EH (cell line): ENCODE data around the gene AUTS2.
"Not testable (repeated sequence)": the region's sequence is repeated elsewhere in the genome, so short reads cannot be mapped to it uniquely, and the experiment has no call there.

Experiments used
- DNase-seq: peaks from one replicate; pipeline ENCODE4 v3.0.0-alpha.2; 2015; ENCODE audit warnings: low read depth

Gene AUTS2

GRCh38 chr7:70631718-70632117 lies 1033.4 kb downstream of the AUTS2 start:
- DNase-seq = no peak

GRCh38 chr7:70632400-70632799 lies 1034.1 kb downstream of the AUTS2 start:
- DNase-seq = no peak

DNA sequence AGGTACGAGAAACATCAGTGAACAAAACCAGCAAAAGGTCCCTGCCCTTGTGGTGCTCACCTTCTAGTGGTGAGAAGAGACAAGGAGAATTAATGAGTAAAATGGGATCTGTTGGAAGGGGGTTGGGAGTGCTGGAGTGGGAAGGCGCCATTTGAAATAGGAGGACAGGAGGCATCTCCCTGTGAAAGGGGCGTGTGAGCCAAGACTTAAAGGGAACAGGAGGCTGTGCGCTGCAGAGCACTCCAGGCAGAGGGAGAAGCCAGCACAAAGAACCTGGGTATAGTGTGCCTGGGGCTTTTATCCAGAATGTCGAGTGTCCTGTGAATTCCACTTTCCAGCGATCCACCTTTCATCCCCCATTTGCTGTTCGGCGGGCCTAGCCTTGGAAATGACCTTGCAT lies 1035.8 kb downstream of the AUTS2 start:
- no peak for DNase-seq

DNA sequence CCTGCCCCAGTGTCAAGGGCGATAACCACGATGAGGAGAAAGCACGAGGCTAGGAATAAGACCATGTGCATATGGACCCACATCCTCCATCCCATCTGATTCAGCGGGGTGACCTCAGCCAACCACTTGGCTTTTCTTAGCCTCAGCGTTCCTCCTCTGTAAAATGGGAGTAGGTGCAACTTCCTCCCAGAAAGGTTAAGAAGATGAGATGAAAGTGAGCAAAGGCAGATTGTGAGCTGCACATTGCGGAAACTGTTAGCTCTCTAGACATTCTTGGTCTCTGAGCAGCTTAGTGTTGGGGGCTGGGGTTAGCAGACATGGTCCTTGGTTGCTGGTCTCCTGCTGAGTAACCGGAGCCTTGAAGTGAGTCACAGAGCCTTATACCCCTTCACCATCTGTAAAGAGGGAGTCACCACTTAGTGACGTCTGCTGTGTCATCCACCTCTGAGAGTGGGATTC lies 1036.4 kb downstream of the AUTS2 start:
- DNase-seq = peak; percentile 96

- no peak for DNase-seq
Measured at GRCh38 chr7:70635633-70636032, 1037.4 kb downstream of the AUTS2 start.

DNA sequence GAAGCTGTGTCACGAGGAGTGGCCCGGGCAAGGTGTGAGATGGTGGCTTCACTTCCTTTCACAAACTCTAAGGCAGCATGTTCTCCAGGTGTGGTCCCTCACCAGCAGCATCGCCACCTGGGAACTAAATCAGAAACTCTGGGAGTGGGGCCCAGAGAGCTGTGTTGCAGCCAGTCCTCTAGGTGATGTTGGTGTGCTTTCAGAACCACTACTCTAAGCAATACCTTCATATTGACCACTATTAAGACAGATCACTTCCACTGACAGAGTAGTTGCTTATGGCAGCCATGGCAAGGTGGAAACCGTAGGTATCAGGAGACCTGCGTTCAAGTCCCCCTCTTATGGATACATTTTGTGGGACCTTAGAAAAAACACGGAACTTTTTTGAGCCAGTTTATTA lies 1037.9 kb downstream of the AUTS2 start:
- no peak for DNase-seq

- DNase-seq = no peak
Measured at GRCh38 chr7:70637726-70638125, 1039.5 kb downstream of the AUTS2 start.

GRCh38 chr7:70638158-70639107 lies 1040.2 kb downstream of the AUTS2 start:
- DNase-seq = peak; percentile 20

GRCh38 chr7:70640266-70640833 lies 1042.1 kb downstream of the AUTS2 start:
- peak; percentile 84 for DNase-seq

DNA sequence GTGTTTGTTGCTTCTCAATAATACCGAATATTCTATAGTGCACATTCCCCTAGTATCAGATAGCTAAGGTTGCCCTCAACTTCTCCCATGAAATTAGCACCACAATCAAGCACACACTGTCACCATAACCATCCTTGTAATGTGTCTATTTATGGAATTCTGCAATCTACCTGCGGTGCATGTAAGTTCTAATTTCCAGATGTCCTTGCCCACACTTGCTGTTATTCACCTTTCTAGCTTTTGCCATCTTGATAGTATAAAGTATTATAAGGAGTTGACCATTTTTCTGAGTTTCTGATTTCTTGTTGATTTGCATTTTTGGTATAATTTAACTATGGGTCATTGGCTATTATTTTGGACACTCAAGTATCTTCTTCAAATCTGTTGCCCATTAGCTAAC lies 1043.6 kb downstream of the AUTS2 start:
- no peak for DNase-seq

- DNase-seq = no peak
Measured at GRCh38 chr7:70645279-70645678, 1047.0 kb downstream of the AUTS2 start.

- DNase-seq = no peak
Measured at GRCh38 chr7:70645876-70646351, 1047.6 kb downstream of the AUTS2 start.

- no peak for DNase-seq
Measured at GRCh38 chr7:70646536-70647248, 1048.4 kb downstream of the AUTS2 start.

DNA sequence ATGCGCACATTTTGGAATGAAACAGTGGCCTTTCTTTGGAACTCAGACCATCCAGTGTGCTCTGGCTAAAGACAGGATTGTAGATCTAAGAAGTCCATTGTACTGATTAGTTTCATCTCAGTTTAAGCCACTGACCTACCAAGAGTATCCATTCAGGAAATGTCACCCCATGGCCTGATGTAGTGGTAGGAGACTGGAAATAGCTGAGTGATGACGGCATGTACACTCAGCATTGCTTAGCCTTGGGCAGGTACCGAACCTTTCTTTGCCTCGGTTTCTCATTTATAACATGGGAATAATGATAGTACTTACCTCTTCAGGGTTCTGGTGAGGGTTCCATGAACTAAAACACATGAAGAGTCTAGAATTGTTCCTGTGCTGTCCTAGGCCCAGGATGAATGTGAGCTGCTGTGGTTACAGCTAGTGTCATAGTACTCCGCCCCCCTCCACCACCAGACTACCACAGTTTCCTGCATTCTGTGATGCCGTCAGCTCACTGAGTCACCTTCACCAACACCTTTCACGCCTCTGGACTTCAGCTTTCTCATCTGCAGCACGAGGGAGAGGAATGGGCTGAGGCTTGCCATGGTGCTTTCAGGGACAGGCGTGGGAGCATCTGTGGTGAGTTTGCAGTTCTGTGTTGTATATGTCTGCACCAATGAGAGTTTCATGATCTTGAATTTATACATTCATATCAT lies 1049.7 kb downstream of the AUTS2 start:
- peak; percentile 72 for DNase-seq

DNA sequence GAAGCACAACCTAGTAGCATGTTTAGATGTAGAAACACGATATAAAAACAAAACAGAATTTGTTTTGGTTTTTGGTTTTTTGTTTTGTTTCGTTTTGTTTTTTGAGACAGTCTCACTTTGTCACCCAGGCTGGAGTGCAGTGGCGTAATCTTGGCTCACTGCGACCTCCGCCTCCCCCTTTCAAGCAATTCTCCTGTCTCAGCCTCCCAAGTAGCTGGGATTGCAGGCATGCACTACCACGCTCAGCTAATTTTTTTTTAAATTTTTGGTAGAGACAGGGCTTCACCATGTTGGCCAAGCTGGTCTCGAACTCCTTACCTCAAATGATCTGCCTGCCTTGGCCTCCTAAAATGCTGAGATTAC lies 1050.2 kb downstream of the AUTS2 start:
- DNase-seq = not testable (repeated sequence)

DNA sequence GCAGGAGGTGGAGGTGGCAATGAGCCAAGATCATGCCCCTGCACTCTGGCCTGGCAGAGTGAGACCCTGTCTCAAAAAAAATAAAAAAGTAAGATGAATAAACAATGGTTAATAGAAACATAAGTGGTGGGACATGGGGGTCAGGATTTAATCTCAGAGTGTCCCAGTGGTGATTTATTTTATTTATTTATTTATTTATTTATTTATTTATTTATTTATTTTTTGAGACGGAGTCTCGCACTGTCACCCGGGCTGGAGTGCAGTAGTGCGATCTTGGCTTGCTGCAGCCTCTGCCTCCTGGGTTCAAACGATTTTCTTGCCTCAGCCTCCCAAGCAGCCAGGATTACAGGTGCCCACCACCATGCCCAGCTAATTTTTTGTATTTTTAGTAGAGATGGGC lies 1051.0 kb downstream of the AUTS2 start:
- DNase-seq = no peak

DNA sequence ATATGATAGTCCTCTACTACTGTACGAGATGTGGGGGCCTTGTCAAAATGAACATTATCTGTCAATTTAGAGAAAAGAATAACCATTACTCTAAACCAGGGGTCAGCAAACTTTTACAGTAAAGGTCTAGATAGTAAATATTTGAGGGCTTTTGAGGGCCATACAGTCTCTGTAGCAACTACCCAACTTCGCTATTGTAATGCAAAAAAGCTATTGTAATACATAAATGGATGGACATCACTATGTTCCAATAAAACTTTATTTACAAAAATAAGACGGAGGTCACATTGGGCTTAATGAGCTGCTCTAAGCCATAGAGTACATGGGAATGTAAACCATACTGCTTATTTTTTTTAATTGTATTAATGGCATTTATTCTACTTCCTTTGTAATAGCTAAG lies 1055.9 kb downstream of the AUTS2 start:
- DNase-seq = no peak

GRCh38 chr7:70654979-70655378 lies 1056.7 kb downstream of the AUTS2 start:
- no peak for DNase-seq

DNA sequence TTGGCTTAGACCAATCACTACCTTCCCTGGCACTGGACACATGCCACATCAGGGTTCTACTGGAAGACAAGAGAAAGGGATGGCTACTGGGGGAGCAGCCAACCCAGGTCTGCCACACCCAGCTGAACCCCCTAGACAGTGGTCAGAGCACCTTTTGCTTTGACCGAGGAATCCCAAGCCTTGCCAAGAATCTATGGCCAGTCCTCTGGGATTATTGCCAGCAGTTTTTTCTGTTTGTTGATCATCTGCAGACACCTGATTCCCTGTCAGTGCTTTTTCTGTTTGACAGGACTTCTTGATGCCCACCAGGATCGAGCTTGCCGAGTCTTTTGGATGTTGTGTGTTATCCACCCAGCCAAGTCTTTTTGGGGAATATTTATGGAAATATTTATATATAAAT lies 1057.4 kb downstream of the AUTS2 start:
- no peak for DNase-seq

- DNase-seq = no peak
Measured at GRCh38 chr7:70657571-70657970, 1059.3 kb downstream of the AUTS2 start.

GRCh38 chr7:70657989-70658632 lies 1059.8 kb downstream of the AUTS2 start:
- no peak for DNase-seq

DNA sequence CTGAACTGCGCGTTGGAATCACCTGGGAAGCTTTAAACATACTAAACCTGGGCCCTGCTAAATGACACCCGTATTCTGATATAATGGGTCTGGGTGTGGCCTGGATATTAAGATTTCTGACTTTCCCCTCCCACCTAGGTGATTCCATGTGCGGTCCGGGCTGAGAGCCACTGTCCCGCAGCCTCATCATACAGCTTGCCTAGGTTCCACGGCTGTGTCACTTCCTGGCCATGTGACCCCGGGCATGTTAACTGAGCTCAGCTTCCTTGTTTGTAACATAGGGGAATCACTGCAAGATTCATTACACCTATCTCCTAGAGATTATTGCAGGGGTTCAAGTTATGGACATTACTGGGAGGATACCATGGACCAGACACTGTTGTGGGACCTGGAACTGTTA lies 1061.0 kb downstream of the AUTS2 start:
- DNase-seq = no peak
